Ovary (tissue), 9 donors: ENCODE measurements around the gene WDR73. TPM values are rescaled to one million over a fixed set of nuclear protein-coding genes. Genes with fewer than 3 reads are reported as not detected.
"Not testable (repeated sequence)": the region's sequence is repeated elsewhere in the genome, so short reads cannot be mapped to it uniquely, and the experiment has no call there.

Experiments
- DNase-seq, 5 donors: peaks; one replicate each; pipeline ENCODE4 v3.0.0-alpha.2; 2019 to 2020
- H3K27ac ChIP-seq, 2 donors: fragments of 200-600 bp; one replicate each; pipeline versions ENCODE4 v1.5.1 to v1.8.0; 2019 to 2022
- H3K27me3 ChIP-seq: fragments of 200-600 bp; one replicate; pipeline ENCODE4 v1.8.0; 2022
- H3K36me3 ChIP-seq: fragments of 200-600 bp; sonication (generic); one replicate; pipeline ENCODE4 v1.5.1; 2019
- H3K4me1 ChIP-seq: one replicate; pipeline ENCODE4 v1.8.1; 2013; ENCODE audit warnings: mild to moderate bottlenecking, moderate library complexity; ENCODE audit not compliant: insufficient read depth
- H3K4me3 ChIP-seq: fragments of 200-600 bp; sonication (generic); one replicate; pipeline ENCODE4 v1.5.1; 2017
- H3K9me3 ChIP-seq, 2 donors: fragments of 200-600 bp in 1 of 2; sonication (generic) in 1 of 2; one replicate each; pipeline versions ENCODE4 v1.5.1 to v1.8.1; 2013 to 2019; ENCODE audit warnings: mild to moderate bottlenecking in 1 of 2, moderate library complexity in 1 of 2
- CTCF ChIP-seq, 3 donors: fragments of 450-650 bp in 2 of 3; fragments of 200-600 bp in 1 of 3; IDR thresholded peaks; one replicate each; pipeline versions ENCODE4 v1.5.1 to v1.8.0; 2016 to 2022; ENCODE audit warnings: antibody characterized with exemption in 3 of 3, mild to moderate bottlenecking in 1 of 3
- EP300 ChIP-seq: sonication (generic); formaldehyde crosslinking; IDR thresholded peaks from one replicate; pipeline ENCODE4 v1.6.1; 2017; ENCODE audit warnings: antibody characterized with exemption
- POLR2A ChIP-seq: fragments of 450-650 bp; IDR thresholded peaks from one replicate; pipeline ENCODE4 v1.6.1; 2017; ENCODE audit warnings: antibody characterized with exemption, mild to moderate bottlenecking, moderate library complexity
- WGBS, 3 donors: extraction: QIAGEN DNeasy Blood & Tissue Kit in 1 of 3; methylation state at CpG; one replicate each; pipeline versions ENCODE4 v1.1.5 to v1.1.7; 2013 to 2017; 5-methylcytosine and 5-hydroxymethylcytosine counted together
- intact Hi-C, 4 donors: fragments of 100-400 bp; cut with DNase I; formaldehyde crosslinking; loops; one replicate each; pipeline versions ENCODE4 v1.11.0 to v1.15.1; 2022 to 2023
- polyA plus RNA-seq, 2 donors: library from polyadenylated mRNA; stranded (reverse); fragments of 200-250 nt in 1 of 2; fragments of 350-450 nt in 1 of 2; fragmentation: Illumina TruSeq in 1 of 2; extraction: RNeasy Lipid Tissue Mini Kit (QIAGEN cat#74804) in 1 of 2; gene quantifications; one replicate each; pipeline ENCODE4 v1.2.3, GENCODE V29; 2013 to 2014
- total RNA-seq, 7 donors: library from RNA; depleted of rRNA in 2 of 7; stranded (reverse); fragments of >200 nt in 2 of 7; fragmentation: NEBNext Ultra II Directional in 3 of 7; extraction: Animal tissue kit (Norgen Biotek cat#: 25700) in 3 of 7; gene quantifications; one replicate each; pipeline versions ENCODE4 v1.1.0 to v1.2.4, GENCODE V29; 2016 to 2023
- donor health status: DM: no; HTN: no; CAD: no; lungs with moderate emphysema.
- donor health status: DM: no; HTN: no; CAD: no.
- donor health status: Bipolar disorder and iron deficiency.
- donor health status: DM: yes; HTN: yes; CAD: no.
- donor health status: DM: no; HTN: no; CAD: no.
- donor health status: DM: yes; HTN: yes; CAD: no.

The WDR73 gene
- total and polyA plus RNA-seq, 9 donors: 18.8 to 36.1 (median 22.4) TPM

GRCh38 chr15:84645997-84646396 lies 8.1 kb downstream of the WDR73 start:
- no peak overlapping the region for H3K4me3 ChIP-seq
- TF ChIP-seq CTCF (IDR thresholded peaks at IDR 0.05) (no peak), POLR2A (no peak), EP300 (no peak)
- no peak overlapping the region for H3K27ac ChIP-seq
- no peaks in the 10 kb centered on the region for H3K27me3 ChIP-seq
- intact Hi-C loops: no loop called here
- no peak for DNase-seq
- WGBS, 3 donors: 82 to 91% (median 83%) methylated on average over 10 of the region's 10 CpGs
- no peaks in the 10 kb centered on the region for H3K4me1 ChIP-seq
- no peaks in the 10 kb centered on the region for H3K36me3 ChIP-seq
- H3K9me3 ChIP-seq: no peaks in the 10 kb centered on the region

GRCh38 chr15:84645496-84645895 lies 8.6 kb downstream of the WDR73 start:
- no peaks in the 10 kb centered on the region for H3K9me3 ChIP-seq
- TF ChIP-seq CTCF (IDR thresholded peaks at IDR 0.05) (no peak), POLR2A (no peak), EP300 (no peak)
- 90 to 91% (median 91%) methylated on average over 10 of the region's 10 CpGs for WGBS, 3 donors
- no peak for DNase-seq
- intact Hi-C loops: no loop called here
- H3K27ac ChIP-seq: no peak overlapping the region
- no peaks in the 10 kb centered on the region for H3K4me1 ChIP-seq
- H3K36me3 ChIP-seq: no peaks in the 10 kb centered on the region
- H3K27me3 ChIP-seq: no peaks in the 10 kb centered on the region
- no peak overlapping the region for H3K4me3 ChIP-seq

GRCh38 chr15:84643838-84644237 lies 10.2 kb downstream of the WDR73 start:
- no peak for TF ChIP-seq CTCF (IDR thresholded peaks at IDR 0.05)
- no peak for TF ChIP-seq EP300
- TF ChIP-seq POLR2A: no peak
- H3K4me3 ChIP-seq: no peak overlapping the region
- H3K4me1 ChIP-seq: no peaks in the 10 kb centered on the region
- no peaks in the 10 kb centered on the region for H3K27me3 ChIP-seq
- intact Hi-C loops: no loop called here
- no peak for DNase-seq
- no peaks in the 10 kb centered on the region for H3K36me3 ChIP-seq
- 82 to 94% (median 89%) methylated on average over 6 of the region's 6 CpGs for WGBS, 3 donors
- no peak overlapping the region for H3K27ac ChIP-seq
- H3K9me3 ChIP-seq: no peaks in the 10 kb centered on the region

GRCh38 chr15:84642640-84643039 lies 11.4 kb downstream of the WDR73 start:
- DNase-seq, intact Hi-C loops, H3K27ac ChIP-seq, H3K4me3 ChIP-seq, H3K36me3 ChIP-seq, H3K9me3 ChIP-seq, H3K4me1 ChIP-seq, H3K27me3 ChIP-seq: not testable (repeated sequence)
- WGBS, 3 donors: 46 to 80% (median 51%) methylated on average over 2 of the region's 2 CpGs

GRCh38 chr15:84641871-84642270 lies 12.2 kb downstream of the WDR73 start:
- 87 to 88% (median 87%) methylated on average over 9 of the region's 9 CpGs for WGBS, 3 donors
- H3K4me1 ChIP-seq, H3K27ac ChIP-seq, H3K4me3 ChIP-seq, intact Hi-C loops, H3K27me3 ChIP-seq, DNase-seq, H3K9me3 ChIP-seq, H3K36me3 ChIP-seq: not testable (repeated sequence)

GRCh38 chr15:84638103-84638502 lies 16.0 kb downstream of the WDR73 start:
- DNase-seq: no peak
- no peaks in the 10 kb centered on the region for H3K27me3 ChIP-seq
- peaks cover 3% of the 10 kb centered on the region for H3K4me1 ChIP-seq
- TF ChIP-seq CTCF (IDR thresholded peaks at IDR 0.05) (no peak), EP300 (no peak), POLR2A (no peak)
- 71 to 76% (median 72%) methylated on average over 3 of the region's 3 CpGs for WGBS, 3 donors
- H3K27ac ChIP-seq: no peak overlapping the region
- intact Hi-C loops: no loop called here
- H3K4me3 ChIP-seq: no peak overlapping the region
- H3K36me3 ChIP-seq: no peaks in the 10 kb centered on the region
- no peaks in the 10 kb centered on the region for H3K9me3 ChIP-seq
